ENCODE results near the gene OR13C8. TPM values are rescaled to one million over a fixed set of nuclear protein-coding genes. Genes with fewer than 3 reads are reported as not detected.

OR13C8 gene
- total RNA-seq, 1 experiment from 2014 or later = not detected

GRCh38 chr9:104617418-104617817 lies 48.5 kb downstream of the OR13C8 start:
- no TSS peak for BruUV-seq (replicated peaks)
- Histone ChIP-seq H3K27ac (ENCODE audit: low read length) (no peak overlapping the region), H3K36me3 (ENCODE audit: control insufficient read depth, insufficient read depth, low read length) (no peaks in the 10 kb centered on the region), H3K9me3 (ENCODE audit: control insufficient read depth, insufficient read depth, low read depth, low read length) (no peaks in the 10 kb centered on the region), H3K4me3 (ENCODE audit: low read depth in 2 of 2, low read length in 2 of 2) (no peak overlapping the region), H3K27me3 (ENCODE audit: control insufficient read depth, insufficient read depth, low read length) (no peaks in the 10 kb centered on the region), H3K4me1 (ENCODE audit: control insufficient read depth, insufficient read depth, low read length) (no peaks in the 10 kb centered on the region)
- TF ChIP-seq, protein P1, sequence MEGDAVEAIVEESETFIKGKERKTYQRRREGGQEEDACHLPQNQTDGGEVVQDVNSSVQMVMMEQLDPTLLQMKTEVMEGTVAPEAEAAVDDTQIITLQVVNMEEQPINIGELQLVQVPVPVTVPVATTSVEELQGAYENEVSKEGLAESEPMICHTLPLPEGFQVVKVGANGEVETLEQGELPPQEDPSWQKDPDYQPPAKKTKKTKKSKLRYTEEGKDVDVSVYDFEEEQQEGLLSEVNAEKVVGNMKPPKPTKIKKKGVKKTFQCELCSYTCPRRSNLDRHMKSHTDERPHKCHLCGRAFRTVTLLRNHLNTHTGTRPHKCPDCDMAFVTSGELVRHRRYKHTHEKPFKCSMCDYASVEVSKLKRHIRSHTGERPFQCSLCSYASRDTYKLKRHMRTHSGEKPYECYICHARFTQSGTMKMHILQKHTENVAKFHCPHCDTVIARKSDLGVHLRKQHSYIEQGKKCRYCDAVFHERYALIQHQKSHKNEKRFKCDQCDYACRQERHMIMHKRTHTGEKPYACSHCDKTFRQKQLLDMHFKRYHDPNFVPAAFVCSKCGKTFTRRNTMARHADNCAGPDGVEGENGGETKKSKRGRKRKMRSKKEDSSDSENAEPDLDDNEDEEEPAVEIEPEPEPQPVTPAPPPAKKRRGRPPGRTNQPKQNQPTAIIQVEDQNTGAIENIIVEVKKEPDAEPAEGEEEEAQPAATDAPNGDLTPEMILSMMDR (IDR thresholded peaks at IDR 0.05) = no peak
- TF ChIP-seq SIN3A (IDR thresholded peaks at IDR 0.05; ENCODE audit: borderline replicate concordance, insufficient read depth, low read depth, low read length) (no peak), TCF7L2 (IDR thresholded peaks at IDR 0.05; ENCODE audit: low read depth, low read length) (no peak), REST (IDR thresholded peaks at IDR 0.05; ENCODE audit: insufficient read depth in 1 of 2, low read depth in 2 of 2, low read length in 1 of 2) (no peak), POLR2AphosphoS5 (IDR thresholded peaks at IDR 0.05; ENCODE audit: low read depth, low read length) (no peak)
- ChIA-PET CTCF (no interaction called here), POLR2A (no interaction called here)
- DNase-seq (ENCODE audit: low read depth, low spot score) (no peak), ATAC-seq (no peak)
- intact Hi-C loops (cut with micrococcal nuclease; ENCODE audit: unreplicated experiment) = no loop called here
- in situ Hi-C loops (cut with HindIII; ENCODE audit: low pct_unique_long_range_greater_than_20kb, low sequenced_read_pairs) = no loop called here

- Histone ChIP-seq H3K27ac (ENCODE audit: low read length) (no peak within 1 kb of the TSS), H3K36me3 (ENCODE audit: control insufficient read depth, insufficient read depth, low read length) (no peaks in the 10 kb centered on the region), H3K27me3 (ENCODE audit: control insufficient read depth, insufficient read depth, low read length) (no peaks in the 10 kb centered on the region), H3K9me3 (ENCODE audit: control insufficient read depth, insufficient read depth, low read depth, low read length) (no peaks in the 10 kb centered on the region), H3K4me1 (ENCODE audit: control insufficient read depth, insufficient read depth, low read length) (no peaks in the 10 kb centered on the region), H3K4me3 (ENCODE audit: low read depth in 2 of 2, low read length in 2 of 2) (no peak within 1 kb of the TSS)
- ATAC-seq (no peak), DNase-seq (ENCODE audit: low read depth, low spot score) (no peak)
- ChIA-PET POLR2A (no interaction called here), CTCF (no interaction called here)
- intact Hi-C loops (cut with micrococcal nuclease; ENCODE audit: unreplicated experiment) (no loop called here), in situ Hi-C loops (cut with HindIII; ENCODE audit: low pct_unique_long_range_greater_than_20kb, low sequenced_read_pairs) (no loop called here)
- TF ChIP-seq POLR2AphosphoS5 (IDR thresholded peaks at IDR 0.05; ENCODE audit: low read depth, low read length) (no peak), TCF7L2 (IDR thresholded peaks at IDR 0.05; ENCODE audit: low read depth, low read length) (no peak), REST (IDR thresholded peaks at IDR 0.05; ENCODE audit: insufficient read depth in 1 of 2, low read depth in 2 of 2, low read length in 1 of 2) (no peak), SIN3A (IDR thresholded peaks at IDR 0.05; ENCODE audit: borderline replicate concordance, insufficient read depth, low read depth, low read length) (no peak)
- TF ChIP-seq, protein P1 (IDR thresholded peaks at IDR 0.05) = no peak
- BruUV-seq (replicated peaks) = no TSS peak
Observed at GRCh38 chr9:104618104-104618503, 49.1 kb downstream of the OR13C8 start, which contains the start of gene OR13C9. TSS of gene OR13C9 (minus strand) at chr9:104618204. CDS start at chr9:104618204, 0 bp downstream.

Other genes with a start within 250 kb of the OR13C8 start
- gene OR13F1, start 64.9 kb upstream of the OR13C8 start, total RNA-seq (2021; ENCODE audit: unreplicated experiment) = not detected
- gene OR13C4, start 42.0 kb upstream of the OR13C8 start, total RNA-seq (2021; ENCODE audit: unreplicated experiment) = not detected
- not detected for gene OR13C3, start 32.3 kb upstream of the OR13C8 start, total RNA-seq (2021; ENCODE audit: unreplicated experiment)
- gene OR13C5, start 30.2 kb downstream of the OR13C8 start, total RNA-seq (2021; ENCODE audit: unreplicated experiment) = not detected
- gene OR13C2, start 36.5 kb downstream of the OR13C8 start, total RNA-seq (2021; ENCODE audit: unreplicated experiment) = not detected
- not detected for gene OR13C9, start 49.0 kb downstream of the OR13C8 start, total RNA-seq (2021; ENCODE audit: unreplicated experiment)
- gene OR13D1, start 125.3 kb downstream of the OR13C8 start, total RNA-seq (2021; ENCODE audit: unreplicated experiment) = not detected
- gene NIPSNAP3A, start 178.5 kb downstream of the OR13C8 start, total RNA-seq (2021; ENCODE audit: unreplicated experiment) = 17.4 TPM
- 1.2 TPM for gene NIPSNAP3B, start 195.0 kb downstream of the OR13C8 start, total RNA-seq (2021; ENCODE audit: unreplicated experiment)